GM18505 (cell line): ENCODE measurements around the gene ACCSL.

ENCODE experiments used
- ATAC-seq: cut with Tn5 transposase; IDR thresholded peaks from one replicate; pipeline ENCODE4 v1.9.1; 2021; ENCODE audit not compliant: unreplicated experiment
- POLR2A ChIP-seq: IDR thresholded peaks from 4 replicates; pipeline ENCODE4 v1.6.1; 2011; ENCODE audit warnings: borderline replicate concordance; ENCODE audit not compliant: insufficient read depth, insufficient read length; ENCODE audit errors: extremely low read depth

ACCSL gene

DNA sequence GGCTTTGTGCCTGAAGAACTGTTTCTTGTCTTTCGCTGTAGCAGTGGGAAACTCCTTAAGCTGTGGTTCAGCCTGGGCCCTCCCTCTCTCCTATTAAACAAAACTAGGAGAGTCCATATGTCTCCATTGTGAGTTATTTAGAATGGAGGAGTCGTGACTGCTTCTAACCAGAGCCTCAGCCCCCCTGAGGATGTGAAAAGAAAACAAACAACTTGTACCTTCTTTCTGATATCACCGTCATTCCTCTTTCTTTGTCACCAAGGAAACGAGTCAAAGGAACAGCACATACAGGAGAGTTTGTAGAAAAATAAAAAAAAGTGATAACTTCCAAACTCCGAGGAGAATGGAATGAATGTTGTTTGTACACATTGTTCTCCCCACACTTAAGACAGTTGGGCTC is 36.1 kb downstream of the ACCSL start:
- no peak for TF ChIP-seq POLR2A
- ATAC-seq = no peak

DNA sequence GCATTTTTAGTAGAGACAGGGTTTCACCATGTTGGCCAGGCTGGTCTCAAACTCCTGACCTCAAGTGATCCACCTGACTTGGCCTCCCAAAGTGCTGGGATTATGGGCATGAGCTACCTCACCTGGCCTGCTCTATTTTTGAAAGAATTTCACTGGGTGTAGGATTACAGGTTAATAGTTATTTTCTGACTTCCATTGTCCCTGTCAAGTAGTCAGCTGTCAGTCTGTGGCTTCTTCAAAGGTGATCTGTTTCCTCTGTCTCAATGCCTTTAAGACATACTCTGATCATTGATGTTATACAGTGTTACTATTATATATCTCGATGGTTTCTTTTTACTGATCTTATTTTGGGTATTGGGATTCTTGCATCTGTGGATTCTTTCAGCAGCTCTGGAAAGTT is 37.5 kb downstream of the ACCSL start:
- TF ChIP-seq POLR2A = no peak
- ATAC-seq = no peak

DNA sequence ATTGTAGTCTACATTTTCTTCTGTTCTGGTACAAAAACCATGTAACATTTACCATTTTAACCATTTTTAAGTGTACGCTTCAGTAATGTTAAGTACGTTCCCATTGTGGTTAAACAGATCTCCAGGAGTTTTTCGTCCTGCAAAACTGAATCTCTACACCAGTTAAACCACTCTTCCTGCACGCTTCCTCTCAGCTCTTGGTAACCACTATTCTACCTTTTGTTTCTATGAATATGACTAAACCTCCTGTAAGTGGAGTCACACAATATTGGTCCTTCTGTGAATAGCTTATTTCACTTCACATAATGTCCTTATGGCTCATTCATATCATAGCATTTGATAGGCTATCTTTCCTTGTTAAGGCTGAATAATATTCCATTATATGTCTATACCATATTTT is 40.6 kb downstream of the ACCSL start:
- ATAC-seq = no peak
- no peak for TF ChIP-seq POLR2A

DNA sequence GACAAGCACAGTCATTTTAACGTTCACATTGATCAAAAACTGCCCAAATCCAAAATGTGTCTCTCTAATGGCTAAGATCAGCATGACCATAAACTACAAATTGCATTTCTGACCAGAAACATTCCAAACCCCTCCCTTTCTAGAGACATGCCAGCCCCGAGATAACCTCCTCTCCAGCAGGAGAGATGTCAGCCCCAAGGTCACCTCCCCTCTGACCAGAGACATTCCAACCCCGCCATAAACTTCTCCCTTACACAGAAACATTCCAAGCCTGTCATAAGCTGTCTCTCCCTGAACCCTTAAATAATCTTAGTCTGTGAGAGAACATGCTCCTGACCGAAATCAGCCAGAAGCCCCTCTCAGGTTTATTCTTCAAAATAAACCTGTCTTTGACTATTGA is 41.1 kb downstream of the ACCSL start:
- no peak for ATAC-seq

DNA sequence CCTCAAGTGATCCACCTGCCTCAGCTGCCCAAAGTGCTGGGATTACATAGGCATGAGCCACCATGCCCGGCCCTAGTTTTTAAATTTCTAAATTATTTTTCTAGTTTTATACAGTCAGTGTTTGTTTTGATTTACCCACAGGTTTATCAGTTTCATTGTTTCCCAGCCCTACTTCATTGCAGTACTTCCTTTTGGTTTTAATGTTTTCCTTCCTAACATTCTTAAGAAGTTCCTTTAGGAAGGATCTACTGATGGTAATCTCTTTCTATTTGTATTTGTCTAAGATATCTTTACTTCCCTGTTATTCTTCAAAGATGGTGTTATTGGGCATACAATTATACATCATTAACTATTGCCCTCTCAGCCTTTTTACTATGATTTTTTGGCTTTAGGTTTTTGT is 42.8 kb downstream of the ACCSL start:
- no peak for TF ChIP-seq POLR2A
- no peak for ATAC-seq

More for the DNA sequence above, 41.1 kb downstream of the ACCSL start:
- TF ChIP-seq POLR2A = no peak

DNA sequence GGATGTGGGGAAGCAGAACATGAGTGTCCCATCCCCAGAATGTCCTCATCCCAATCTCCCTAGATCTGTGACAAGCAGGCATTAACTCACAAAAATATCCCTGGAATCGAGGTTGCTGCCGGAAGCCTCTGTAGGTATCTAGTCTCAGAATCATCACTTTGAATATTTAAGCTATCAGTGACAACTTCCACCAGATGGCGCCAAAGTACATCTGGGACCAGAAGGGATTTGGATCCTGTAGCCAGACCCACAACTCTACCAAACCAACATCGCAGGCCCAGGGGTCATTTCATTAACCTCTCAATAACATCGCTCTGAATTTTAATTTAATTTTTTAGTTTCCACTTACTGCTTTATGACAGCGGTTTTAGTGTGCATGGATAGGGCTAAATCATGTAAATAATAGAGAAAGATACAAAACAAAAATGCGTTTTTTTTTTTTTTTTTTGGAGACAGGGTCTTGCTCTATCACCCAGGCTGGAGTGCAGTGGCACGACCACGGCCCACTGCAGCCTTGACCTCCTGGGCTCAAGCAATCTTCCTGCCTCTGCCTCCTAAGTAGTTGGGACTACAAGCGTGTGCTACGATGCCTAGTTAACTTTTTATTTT is 46.6 kb downstream of the ACCSL start:
- ATAC-seq = no peak
- TF ChIP-seq POLR2A = no peak

DNA sequence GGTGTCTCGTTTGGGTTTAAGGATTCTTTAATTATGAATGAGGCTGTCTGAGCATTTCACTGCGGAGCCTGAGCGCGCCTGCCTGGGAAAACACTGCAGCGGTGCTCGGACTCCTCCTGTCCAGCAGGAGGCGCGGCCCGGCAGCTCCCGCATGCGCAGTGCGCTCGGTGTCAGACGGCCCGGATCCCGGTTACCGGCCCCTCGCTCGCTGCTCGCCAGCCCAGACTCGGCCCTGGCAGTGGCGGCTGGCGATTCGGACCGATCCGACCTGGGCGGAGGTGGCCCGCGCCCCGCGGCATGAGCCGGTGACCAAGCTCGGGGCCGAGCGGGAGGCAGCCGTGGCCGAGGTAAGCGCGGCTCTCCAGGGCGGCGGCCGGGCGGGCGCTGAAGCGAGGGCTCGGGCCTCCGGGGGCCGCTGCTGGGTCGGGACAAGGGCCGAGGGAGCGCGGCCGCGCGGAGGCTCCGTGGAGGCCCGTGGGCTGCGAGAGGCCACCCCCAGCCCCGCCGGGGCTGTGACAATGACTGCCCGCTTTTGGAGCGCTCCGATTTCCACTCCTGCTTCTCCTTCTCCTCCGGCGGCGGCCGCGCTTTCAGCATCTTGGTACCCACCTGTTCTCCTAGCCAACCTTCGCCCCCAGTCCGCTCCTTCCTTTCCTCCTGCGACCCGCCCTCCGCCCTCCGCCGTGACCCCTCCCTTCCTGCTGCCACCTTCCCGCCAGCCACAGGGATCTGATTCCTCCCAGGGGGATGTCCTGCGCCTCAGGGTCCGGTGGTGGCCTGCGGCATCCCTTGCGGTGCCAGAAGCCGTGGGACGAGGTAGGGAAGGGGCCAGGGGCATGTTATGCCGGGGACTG is 48.0 kb downstream of the ACCSL start, which contains the start of gene EXT2:
TSS of gene EXT2 (plus strand) at position 173 of the 854 bp plus-strand sequence. CDS start 12,035 bp downstream, outside the sequence.
- peak; percentile 92 for ATAC-seq
- peak; percentile 69 for TF ChIP-seq POLR2A

DNA sequence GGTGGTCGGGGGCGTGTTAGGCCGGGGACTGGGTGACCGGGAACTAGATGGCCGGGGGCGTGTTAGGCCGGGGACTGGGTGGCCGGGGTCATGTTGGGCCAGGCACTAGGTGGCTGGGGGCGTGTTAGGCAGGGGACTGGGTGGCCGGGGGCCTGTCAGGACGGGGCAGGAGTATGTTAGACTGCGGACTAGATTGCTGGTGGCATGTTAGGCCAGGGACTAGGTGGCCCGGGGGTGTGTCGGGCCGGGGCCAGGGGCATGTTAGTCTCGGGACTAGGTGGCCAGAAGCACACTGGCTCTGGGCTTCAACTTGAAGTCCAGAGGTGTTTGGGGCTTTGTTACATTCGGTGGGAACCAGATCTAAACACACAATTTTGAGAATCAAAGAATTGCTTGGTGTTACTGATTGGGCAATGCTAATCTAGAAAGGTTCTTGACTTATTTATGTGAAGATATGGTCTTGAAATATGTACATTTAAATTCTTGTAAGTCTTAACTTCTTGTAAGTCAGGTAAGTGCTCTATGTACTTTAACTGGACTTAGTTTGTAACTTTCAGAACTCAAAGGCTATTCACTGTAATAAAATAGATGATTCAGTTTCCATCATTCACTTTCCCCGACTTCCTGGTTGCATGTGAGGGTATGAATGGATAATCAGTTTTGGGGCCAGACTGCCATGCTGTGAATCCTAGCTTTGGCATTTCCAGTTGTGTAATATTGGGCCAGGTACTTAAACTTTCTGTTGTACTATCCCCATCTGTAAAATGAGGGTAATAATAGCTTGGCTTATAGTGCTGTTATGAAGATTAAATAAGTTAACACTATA is 48.8 kb downstream of the ACCSL start:
- TF ChIP-seq POLR2A = no peak
- ATAC-seq = peak; percentile 2

DNA sequence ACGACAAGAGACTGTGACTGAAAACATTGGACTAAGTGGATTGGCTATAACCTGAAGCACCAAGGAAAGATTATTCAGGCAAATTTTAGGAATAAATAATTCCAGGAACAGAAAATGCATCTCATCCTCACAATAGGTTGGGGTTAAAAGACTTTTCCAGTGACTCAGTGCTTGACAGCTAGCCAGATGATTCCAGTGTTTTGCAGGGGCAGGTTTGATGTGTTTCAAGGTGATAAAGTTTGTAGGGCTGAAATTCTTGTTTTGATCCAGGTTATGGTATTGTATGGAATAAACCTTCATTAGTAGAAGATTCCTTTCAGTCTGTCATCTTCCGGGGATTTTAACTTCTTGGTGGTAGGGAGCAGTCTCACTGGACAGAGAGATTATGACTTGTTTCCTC is 50.0 kb downstream of the ACCSL start:
- no peak for TF ChIP-seq POLR2A
- no peak for ATAC-seq

DNA sequence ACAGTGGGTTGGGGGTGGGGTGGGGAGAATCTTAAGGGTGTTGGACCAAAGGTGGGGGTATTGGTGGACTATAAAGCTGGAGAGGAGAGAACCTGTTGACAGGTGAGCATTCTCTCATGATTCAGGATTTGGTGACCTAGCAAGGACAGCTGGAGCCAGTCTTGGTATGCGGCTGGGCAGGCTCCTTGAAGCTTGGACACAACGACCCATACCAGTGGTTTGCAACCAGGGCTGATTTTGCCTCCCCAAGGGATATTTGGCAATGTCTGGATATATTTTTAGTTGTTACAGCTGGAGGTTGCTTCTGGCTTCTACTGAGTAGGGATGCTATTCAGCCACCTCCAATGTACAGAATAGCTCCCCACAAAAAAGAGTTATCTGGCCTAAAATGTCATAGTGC is 53.3 kb downstream of the ACCSL start:
- no peak for ATAC-seq
- TF ChIP-seq POLR2A = no peak

DNA sequence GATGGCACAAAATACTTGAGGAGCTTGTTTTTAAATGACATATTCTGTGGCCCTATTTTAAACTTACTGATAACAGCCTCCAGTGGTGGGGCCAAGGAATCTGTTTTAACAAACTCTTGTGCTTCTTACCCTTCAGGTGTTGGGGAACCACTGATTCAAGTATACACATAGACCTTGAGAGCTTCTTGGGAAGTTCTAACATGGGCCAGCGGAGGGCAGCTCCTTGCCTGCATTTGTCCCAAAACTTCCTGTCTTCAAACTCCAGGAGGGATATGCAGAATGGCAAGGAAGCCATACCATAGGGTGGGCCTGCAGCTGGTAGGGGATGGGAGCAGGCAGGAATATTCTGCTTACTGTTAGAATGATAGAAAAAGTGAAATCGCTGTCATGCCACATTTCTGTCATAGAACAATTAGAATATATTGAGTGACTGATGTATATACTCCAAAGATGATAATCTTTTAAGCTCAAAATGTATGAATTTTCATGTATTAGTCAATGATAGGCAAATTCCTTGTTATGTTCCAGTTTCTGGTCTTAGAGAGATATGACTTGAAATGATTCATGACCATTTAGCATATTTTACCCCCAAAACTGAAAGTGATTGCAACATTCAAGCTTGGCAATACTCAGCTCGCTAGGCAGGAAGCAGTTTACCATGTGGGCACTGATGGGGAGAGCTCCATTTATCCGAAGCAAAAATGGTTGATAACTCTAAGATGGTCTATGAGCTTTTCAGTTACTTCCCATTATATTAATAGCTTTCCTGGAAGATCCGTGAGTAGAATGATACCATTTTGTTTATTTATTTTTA is 56.9 kb downstream of the ACCSL start:
- TF ChIP-seq POLR2A = no peak
- ATAC-seq = no peak

DNA sequence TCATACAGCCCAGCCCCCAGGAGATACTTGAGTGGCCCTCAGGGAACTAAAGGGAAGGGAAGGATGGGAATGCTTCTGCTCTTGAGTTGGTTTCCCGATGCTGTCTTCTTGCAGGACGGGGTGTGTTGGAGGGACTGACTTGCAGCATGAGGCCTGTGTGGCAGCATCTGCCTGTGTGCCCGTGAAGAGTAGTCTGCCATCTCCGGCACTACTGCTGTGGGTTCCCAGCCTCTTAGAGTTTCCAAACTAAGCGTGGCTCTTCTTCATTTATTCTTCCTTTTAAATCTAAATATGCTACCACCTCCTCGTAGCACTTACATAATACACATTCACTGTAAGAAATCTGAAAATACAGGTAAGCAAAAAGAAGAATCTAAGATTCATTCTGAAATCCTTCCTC is 60.5 kb downstream of the ACCSL start:
- TF ChIP-seq POLR2A = no peak
- ATAC-seq = no peak
